GM12864 (cell line): ENCODE measurements around the gene HYOU1.
"Not testable (repeated sequence)": the region's sequence is repeated elsewhere in the genome, so short reads cannot be mapped to it uniquely, and the experiment has no call there.

ENCODE experiments used
- DNase-seq: peaks from one replicate; pipeline ENCODE4 v3.0.0-alpha.2; 2011; ENCODE audit warnings: low read depth
- H3K4me3 ChIP-seq: 2 replicates; pipeline ENCODE4 v1.5.1; 2011; ENCODE audit warnings: mild to moderate bottlenecking, low read depth, low read length, control low read depth
- TF ChIP-seq, protein P1 (sequence below): IDR thresholded peaks from 2 replicates; pipeline ENCODE4 v1.5.1; 2011; ENCODE audit warnings: low read depth, mild to moderate bottlenecking, moderate library complexity, low read length, control low read depth, inconsistent platforms; ENCODE audit errors: missing control alignments

Gene HYOU1

DNA sequence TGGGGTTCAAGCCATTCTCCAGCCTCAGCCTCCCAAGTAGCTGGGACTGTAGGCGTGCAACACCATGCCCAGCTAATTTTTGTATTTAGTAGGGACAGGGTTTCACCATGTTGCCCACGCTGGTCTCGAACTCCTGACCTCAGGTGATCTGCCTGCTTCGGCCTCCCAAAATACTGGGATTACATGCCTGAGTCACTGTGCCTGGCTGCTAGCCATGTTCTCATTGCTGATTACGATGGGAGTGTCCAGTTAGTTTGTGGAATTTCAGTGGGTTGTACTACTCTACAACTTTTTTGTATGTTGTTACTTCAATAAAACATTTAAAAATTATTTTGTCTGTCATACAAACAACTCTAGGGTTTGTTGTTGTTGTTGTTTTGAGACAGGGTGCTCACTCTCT is 5.8 kb upstream of the HYOU1 start:
- H3K4me3 ChIP-seq: no peak overlapping the region
- DNase-seq: no peak
- TF ChIP-seq, protein P1, sequence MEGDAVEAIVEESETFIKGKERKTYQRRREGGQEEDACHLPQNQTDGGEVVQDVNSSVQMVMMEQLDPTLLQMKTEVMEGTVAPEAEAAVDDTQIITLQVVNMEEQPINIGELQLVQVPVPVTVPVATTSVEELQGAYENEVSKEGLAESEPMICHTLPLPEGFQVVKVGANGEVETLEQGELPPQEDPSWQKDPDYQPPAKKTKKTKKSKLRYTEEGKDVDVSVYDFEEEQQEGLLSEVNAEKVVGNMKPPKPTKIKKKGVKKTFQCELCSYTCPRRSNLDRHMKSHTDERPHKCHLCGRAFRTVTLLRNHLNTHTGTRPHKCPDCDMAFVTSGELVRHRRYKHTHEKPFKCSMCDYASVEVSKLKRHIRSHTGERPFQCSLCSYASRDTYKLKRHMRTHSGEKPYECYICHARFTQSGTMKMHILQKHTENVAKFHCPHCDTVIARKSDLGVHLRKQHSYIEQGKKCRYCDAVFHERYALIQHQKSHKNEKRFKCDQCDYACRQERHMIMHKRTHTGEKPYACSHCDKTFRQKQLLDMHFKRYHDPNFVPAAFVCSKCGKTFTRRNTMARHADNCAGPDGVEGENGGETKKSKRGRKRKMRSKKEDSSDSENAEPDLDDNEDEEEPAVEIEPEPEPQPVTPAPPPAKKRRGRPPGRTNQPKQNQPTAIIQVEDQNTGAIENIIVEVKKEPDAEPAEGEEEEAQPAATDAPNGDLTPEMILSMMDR: no peak

DNA sequence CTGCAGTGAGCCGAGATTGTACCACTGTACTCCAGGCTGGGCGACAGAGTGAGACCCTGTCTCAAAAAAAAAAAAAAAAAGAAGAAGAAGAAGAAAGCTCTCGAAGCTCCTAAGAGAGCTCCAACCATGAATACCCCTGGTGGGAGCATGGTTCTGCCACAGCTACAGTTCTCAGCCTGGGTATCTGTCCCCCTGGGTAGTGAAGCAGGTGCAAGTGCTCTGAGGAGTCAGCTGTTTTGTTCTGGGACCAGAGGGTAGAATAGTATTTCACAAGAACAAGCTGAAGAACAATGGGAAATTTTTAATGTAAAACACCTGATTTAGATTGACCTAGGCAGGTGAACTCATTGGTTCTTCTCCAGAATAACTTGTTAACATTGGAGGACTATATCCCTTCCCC is 4.3 kb upstream of the HYOU1 start:
- TF ChIP-seq, protein P1: no peak
- no peak for DNase-seq
- H3K4me3 ChIP-seq: no peak overlapping the region

DNA sequence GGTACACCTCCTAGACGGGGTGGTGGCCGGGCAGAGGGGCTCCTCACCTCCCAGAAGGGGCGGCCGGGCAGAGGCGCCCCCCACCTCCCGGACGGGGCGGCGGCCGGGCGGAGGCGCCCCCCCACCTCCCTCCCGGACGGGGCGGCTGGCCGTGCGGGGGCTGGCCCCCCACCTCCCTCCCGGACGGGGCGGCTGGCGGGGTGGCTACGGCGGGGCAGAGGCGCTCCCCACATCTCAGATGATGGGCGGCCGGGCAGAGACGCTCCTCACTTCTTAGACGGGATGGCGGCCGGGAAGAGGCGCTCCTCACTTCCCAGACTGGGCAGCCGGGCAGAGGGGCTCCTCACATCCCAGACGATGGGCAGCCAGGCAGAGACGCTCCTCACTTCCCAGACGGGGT is 2.1 kb upstream of the HYOU1 start:
- DNase-seq, H3K4me3 ChIP-seq: not testable (repeated sequence)

DNA sequence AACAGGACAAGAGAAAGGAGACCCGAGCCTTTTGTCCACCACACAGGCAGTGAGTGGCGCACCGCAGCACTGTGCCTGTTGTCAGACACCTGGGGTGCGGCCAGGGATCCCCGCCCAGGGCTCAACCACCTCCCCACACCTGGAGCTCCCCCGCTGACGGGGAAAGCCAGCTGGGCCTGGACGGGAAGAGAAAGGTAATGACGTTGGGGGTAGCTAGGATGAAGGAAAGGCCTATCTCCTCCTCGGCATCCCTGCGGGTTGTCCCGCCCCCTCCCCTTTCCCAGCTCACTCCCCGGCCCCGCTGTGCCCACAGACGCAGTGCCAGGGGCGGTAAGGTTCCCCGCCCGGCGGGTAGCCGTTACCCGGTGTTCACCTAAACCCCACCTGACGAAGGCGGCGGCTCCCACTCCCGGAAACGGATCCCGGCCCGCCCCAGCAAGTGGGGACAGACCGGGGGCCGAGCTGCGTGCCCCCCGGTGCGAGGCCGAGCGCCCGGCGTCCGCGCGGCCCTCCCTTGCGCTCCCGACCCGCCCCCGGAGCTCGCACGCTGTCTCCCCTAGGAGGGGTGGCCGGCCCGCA is 495 bp downstream of the HYOU1 start:
- peak overlapping the region; percentile 68 for H3K4me3 ChIP-seq
- no peak for DNase-seq
- TF ChIP-seq, protein P1: no peak

DNA sequence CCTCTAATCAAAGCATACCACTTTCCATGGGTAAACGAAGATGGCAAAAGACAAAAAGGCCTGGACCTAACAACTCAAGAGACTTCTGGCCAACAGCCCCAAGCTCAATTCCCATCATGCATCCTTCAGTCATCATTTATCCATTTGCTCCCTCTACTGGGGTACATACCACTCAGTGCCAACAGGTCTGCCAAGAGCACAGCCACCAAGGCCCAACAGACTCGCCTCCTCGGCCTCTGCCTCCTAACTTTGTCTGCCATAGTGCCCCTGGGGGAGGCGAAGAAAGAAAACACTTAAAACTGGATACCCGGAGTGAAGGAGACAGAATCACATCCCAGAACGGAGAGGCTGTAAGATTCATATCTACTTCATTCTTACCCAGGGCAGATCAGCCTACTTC is 1.1 kb downstream of the HYOU1 start:
- TF ChIP-seq, protein P1: no peak
- no peak for DNase-seq

DNA sequence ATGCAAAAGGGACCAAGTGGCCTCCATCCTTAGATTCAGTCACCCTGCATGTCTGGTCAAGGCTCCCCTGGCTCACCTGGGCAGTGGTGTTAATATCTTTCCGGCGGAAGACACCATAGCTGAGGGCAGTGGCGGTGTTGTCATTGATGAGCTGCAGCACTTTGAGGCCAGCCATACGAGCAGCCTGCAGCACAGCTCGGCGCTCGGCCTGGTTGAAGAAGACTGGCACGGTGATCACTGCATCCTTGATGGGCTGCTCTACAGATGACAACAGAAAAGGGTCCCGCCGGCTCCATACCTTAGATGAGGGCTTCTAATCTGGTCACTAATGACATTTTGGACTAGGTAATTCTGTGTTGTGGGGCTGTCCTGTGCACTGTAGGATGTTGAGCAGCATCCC is 2.6 kb downstream of the HYOU1 start:
- H3K4me3 ChIP-seq: no peak overlapping the region
- DNase-seq: no peak
- TF ChIP-seq, protein P1: no peak

More for the DNA sequence above, 1.1 kb downstream of the HYOU1 start:
- H3K4me3 ChIP-seq: peak overlapping the region; percentile 68

DNA sequence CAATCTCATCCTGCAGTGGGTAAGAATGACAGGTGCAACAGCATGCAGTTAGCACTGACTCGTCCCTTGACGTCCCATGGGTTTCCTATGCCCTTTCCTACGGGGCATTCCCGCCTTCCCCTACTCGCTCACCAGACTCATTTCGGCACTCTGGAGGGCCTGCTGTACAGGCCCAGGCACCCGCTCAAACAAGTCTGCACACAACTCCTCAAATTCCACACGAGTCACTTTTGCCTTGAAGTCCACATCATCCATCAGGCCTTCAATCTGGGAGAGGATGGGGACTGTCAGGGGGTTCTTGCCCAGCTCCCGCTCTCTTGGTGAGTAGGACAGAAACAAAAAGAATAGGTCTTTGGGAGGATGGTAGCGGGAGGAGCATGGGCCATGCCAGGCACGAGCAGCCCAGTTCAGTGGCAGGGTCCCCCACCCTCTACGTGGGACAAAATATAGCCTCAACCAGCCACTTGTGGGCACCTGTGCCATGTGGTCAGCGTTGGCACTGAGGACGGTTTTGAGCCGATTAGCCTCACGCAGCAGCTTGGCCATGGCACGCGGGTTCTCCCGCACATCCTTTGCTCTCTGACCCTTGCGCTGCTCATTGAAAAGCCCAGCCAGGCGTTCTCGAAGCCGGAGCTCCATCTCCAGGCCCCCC is 4.7 kb downstream of the HYOU1 start:
- H3K4me3 ChIP-seq: no peak overlapping the region
- TF ChIP-seq, protein P1: no peak
- DNase-seq: no peak
